ENCODE data around the gene ACKR3.

Gene ACKR3

DNA sequence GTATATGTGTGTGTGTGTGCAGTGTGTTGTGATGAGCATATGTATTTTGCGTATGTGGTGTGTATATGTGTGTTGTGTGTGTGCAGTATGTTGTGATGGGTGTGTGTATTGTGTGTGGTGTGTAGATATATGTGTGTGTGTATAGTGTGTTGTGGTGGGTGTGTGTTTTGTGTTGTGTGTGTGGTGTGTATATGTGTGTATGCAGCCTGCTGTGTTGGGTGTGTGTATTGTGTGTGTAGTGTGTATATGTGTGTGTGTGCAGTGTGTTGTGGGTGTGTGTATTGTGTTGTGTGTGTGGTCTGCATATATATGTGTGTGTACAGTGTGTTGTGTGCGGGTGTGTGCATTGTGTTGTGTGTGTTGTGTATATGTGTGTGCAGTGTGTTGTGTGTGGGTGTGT, 23.9 kb downstream of the ACKR3 start:
- no peak overlapping the region for H3K9ac ChIP-seq (ENCODE audit: low read depth, low read length)
- no peaks in the 10 kb centered on the region for H3K27me3 ChIP-seq (ENCODE audit: control insufficient read depth, insufficient read depth, low read length)
- H3K4me2 ChIP-seq (ENCODE audit: low read length) = no peak overlapping the region
- no peaks in the 10 kb centered on the region for H3K36me3 ChIP-seq (ENCODE audit: insufficient read depth, low read length)
- H3K9me3 ChIP-seq (replicated peaks; ENCODE audit: low read length) = no peaks in the 10 kb centered on the region
- H3K4me3 ChIP-seq (ENCODE audit: low read length) = no peak overlapping the region
- H3K4me1 ChIP-seq (ENCODE audit: control insufficient read depth, insufficient read depth, low read length) = no peaks in the 10 kb centered on the region

- no peak overlapping the region for H3K4me2 ChIP-seq (ENCODE audit: low read length)
- H3K4me1 ChIP-seq (ENCODE audit: control insufficient read depth, insufficient read depth, low read length) = no peaks in the 10 kb centered on the region
- H3K4me3 ChIP-seq (ENCODE audit: low read length) = no peak overlapping the region
- no peaks in the 10 kb centered on the region for H3K36me3 ChIP-seq (ENCODE audit: insufficient read depth, low read length)
- no peaks in the 10 kb centered on the region for H3K27me3 ChIP-seq (ENCODE audit: control insufficient read depth, insufficient read depth, low read length)
- no peaks in the 10 kb centered on the region for H3K9me3 ChIP-seq (replicated peaks; ENCODE audit: low read length)
- no peak overlapping the region for H3K9ac ChIP-seq (ENCODE audit: low read depth, low read length)
Observed at GRCh38 chr2:236593956-236594355, 24.3 kb downstream of the ACKR3 start.

DNA sequence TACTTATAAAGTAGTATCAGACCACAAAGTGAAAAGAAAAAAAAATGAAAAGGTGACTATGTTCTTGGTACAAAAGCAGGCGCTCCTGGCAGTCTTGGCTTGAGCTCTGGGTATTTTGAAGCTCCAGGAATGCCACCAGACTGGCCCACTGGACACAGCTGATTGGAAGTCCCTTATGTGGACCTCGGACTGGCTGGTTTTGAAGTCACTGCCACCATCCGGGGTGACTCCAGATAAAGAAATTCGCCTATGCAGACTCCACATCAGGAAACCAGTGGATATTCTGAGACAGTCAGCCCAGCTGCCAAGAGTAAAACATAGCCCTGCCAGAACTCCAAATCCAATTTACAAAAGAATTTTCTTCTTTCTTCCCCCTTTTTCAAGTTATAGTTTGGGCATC, 28.0 kb downstream of the ACKR3 start:
- no peak overlapping the region for H3K9ac ChIP-seq (ENCODE audit: low read depth, low read length)
- H3K4me1 ChIP-seq (ENCODE audit: control insufficient read depth, insufficient read depth, low read length) = no peaks in the 10 kb centered on the region
- H3K36me3 ChIP-seq (ENCODE audit: insufficient read depth, low read length) = no peaks in the 10 kb centered on the region
- peaks cover 4% of the 10 kb centered on the region for H3K27me3 ChIP-seq (ENCODE audit: control insufficient read depth, insufficient read depth, low read length)
- no peak overlapping the region for H3K4me2 ChIP-seq (ENCODE audit: low read length)
- H3K4me3 ChIP-seq (ENCODE audit: low read length) = no peak overlapping the region
- H3K9me3 ChIP-seq (replicated peaks; ENCODE audit: low read length) = no peaks in the 10 kb centered on the region

DNA sequence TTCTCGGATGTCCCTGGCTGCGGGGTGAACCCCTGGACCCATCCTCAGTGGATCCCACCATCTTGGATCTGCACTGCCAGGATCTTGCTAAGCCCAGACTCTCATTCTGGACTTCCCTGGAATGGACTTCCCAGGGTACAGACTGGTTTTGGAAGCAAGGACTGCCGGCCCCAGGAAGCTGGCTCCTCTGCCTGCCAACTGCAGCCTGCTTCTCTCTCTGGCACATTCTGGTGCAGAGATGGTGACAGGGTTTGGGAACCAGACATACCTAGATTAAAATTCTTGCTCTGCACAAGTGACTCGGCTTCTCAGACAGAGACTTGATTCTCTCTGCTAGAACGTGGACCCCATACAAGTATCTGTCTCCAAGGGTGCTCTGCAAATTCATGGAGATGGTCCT, 29.4 kb downstream of the ACKR3 start:
- Histone ChIP-seq H3K4me2 (ENCODE audit: low read length) (no peak overlapping the region), H3K36me3 (ENCODE audit: insufficient read depth, low read length) (no peaks in the 10 kb centered on the region), H3K4me3 (ENCODE audit: low read length) (no peak overlapping the region), H3K4me1 (ENCODE audit: control insufficient read depth, insufficient read depth, low read length) (no peaks in the 10 kb centered on the region), H3K9ac (ENCODE audit: low read depth, low read length) (no peak overlapping the region), H3K27me3 (ENCODE audit: control insufficient read depth, insufficient read depth, low read length) (peaks cover 4% of the 10 kb centered on the region), H3K9me3 (replicated peaks; ENCODE audit: low read length) (no peaks in the 10 kb centered on the region)

- Histone ChIP-seq H3K9me3 (replicated peaks; ENCODE audit: low read length) (no peaks in the 10 kb centered on the region), H3K27me3 (ENCODE audit: control insufficient read depth, insufficient read depth, low read length) (peaks cover 4% of the 10 kb centered on the region), H3K4me2 (ENCODE audit: low read length) (no peak overlapping the region), H3K4me1 (ENCODE audit: control insufficient read depth, insufficient read depth, low read length) (no peaks in the 10 kb centered on the region), H3K9ac (ENCODE audit: low read depth, low read length) (no peak overlapping the region), H3K36me3 (ENCODE audit: insufficient read depth, low read length) (no peaks in the 10 kb centered on the region), H3K4me3 (ENCODE audit: low read length) (no peak overlapping the region)
Observed at GRCh38 chr2:236600158-236600557, 30.5 kb downstream of the ACKR3 start.

- Histone ChIP-seq H3K4me2 (ENCODE audit: low read length) (no peak overlapping the region), H3K9me3 (replicated peaks; ENCODE audit: low read length) (no peaks in the 10 kb centered on the region), H3K4me3 (ENCODE audit: low read length) (no peak overlapping the region), H3K4me1 (ENCODE audit: control insufficient read depth, insufficient read depth, low read length) (no peaks in the 10 kb centered on the region), H3K9ac (ENCODE audit: low read depth, low read length) (no peak overlapping the region), H3K36me3 (ENCODE audit: insufficient read depth, low read length) (no peaks in the 10 kb centered on the region), H3K27me3 (ENCODE audit: control insufficient read depth, insufficient read depth, low read length) (peaks cover 4% of the 10 kb centered on the region)
Observed at GRCh38 chr2:236600892-236601291, 31.3 kb downstream of the ACKR3 start.

GRCh38 chr2:236601316-236602202, 31.9 kb downstream of the ACKR3 start:
- Histone ChIP-seq H3K9ac (ENCODE audit: low read depth, low read length) (no peak overlapping the region), H3K9me3 (replicated peaks; ENCODE audit: low read length) (no peaks in the 10 kb centered on the region), H3K4me1 (ENCODE audit: control insufficient read depth, insufficient read depth, low read length) (no peaks in the 10 kb centered on the region), H3K4me3 (ENCODE audit: low read length) (no peak overlapping the region), H3K36me3 (ENCODE audit: insufficient read depth, low read length) (no peaks in the 10 kb centered on the region), H3K27me3 (ENCODE audit: control insufficient read depth, insufficient read depth, low read length) (peaks cover 4% of the 10 kb centered on the region), H3K4me2 (ENCODE audit: low read length) (no peak overlapping the region)

- H3K9ac ChIP-seq (ENCODE audit: low read depth, low read length) = no peak overlapping the region
Observed at GRCh38 chr2:236602678-236603077, 33.1 kb downstream of the ACKR3 start.

GRCh38 chr2:236603361-236604015, 33.9 kb downstream of the ACKR3 start:
- Histone ChIP-seq H3K4me1 (ENCODE audit: control insufficient read depth, insufficient read depth, low read length) (no peaks in the 10 kb centered on the region), H3K27me3 (ENCODE audit: control insufficient read depth, insufficient read depth, low read length) (peaks cover 4% of the 10 kb centered on the region), H3K4me2 (ENCODE audit: low read length) (no peak overlapping the region), H3K9ac (ENCODE audit: low read depth, low read length) (no peak overlapping the region), H3K36me3 (ENCODE audit: insufficient read depth, low read length) (no peaks in the 10 kb centered on the region), H3K4me3 (ENCODE audit: low read length) (no peak overlapping the region), H3K9me3 (replicated peaks; ENCODE audit: low read length) (no peaks in the 10 kb centered on the region)

More at GRCh38 chr2:236602678-236603077, 33.1 kb downstream of the ACKR3 start:
- Histone ChIP-seq H3K36me3 (ENCODE audit: insufficient read depth, low read length) (no peaks in the 10 kb centered on the region), H3K27me3 (ENCODE audit: control insufficient read depth, insufficient read depth, low read length) (peaks cover 4% of the 10 kb centered on the region), H3K4me1 (ENCODE audit: control insufficient read depth, insufficient read depth, low read length) (no peaks in the 10 kb centered on the region), H3K4me3 (ENCODE audit: low read length) (no peak overlapping the region), H3K9me3 (replicated peaks; ENCODE audit: low read length) (no peaks in the 10 kb centered on the region), H3K4me2 (ENCODE audit: low read length) (no peak overlapping the region)

DNA sequence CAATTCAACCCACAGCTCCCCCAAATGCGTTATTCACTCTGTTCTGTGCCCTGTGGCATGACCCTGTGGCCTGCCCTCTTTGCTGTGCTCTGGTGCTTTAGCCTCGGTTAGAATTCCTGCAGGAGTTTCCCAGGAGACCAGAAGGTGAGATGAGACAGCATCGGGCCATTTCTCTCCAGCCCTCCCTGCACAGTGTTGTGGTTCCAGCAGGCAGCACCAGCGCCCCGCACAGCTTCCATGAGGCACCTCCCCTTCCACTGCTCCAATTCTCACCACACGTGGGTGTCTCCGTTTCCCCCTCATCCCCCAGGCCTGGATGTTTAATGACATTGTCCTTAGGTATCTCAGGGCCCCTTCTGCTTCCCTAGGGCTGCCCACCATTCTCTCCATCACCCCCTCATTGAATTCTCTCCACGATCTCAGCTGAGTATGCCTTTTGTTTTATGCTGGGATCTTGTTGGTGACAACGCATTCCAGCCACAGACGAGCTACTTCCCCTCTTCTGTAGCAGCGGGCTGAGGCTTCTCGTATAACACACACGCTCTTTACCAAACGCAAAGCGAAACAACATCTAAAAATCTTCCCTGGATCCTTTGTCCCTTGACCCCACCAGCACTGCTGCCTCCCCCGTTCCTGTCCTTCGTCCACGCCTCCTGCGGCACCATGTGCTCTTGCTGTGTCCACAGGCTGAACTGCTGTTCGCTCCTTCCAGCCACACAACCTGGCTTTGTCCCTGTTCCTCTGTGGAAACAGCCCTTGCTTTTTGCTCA, 35.1 kb downstream of the ACKR3 start:
- Histone ChIP-seq H3K4me1 (ENCODE audit: control insufficient read depth, insufficient read depth, low read length) (no peaks in the 10 kb centered on the region), H3K36me3 (ENCODE audit: insufficient read depth, low read length) (no peaks in the 10 kb centered on the region), H3K9ac (ENCODE audit: low read depth, low read length) (no peak overlapping the region), H3K27me3 (ENCODE audit: control insufficient read depth, insufficient read depth, low read length) (no peaks in the 10 kb centered on the region), H3K4me3 (ENCODE audit: low read length) (no peak overlapping the region), H3K4me2 (ENCODE audit: low read length) (no peak overlapping the region), H3K9me3 (replicated peaks; ENCODE audit: low read length) (no peaks in the 10 kb centered on the region)

DNA sequence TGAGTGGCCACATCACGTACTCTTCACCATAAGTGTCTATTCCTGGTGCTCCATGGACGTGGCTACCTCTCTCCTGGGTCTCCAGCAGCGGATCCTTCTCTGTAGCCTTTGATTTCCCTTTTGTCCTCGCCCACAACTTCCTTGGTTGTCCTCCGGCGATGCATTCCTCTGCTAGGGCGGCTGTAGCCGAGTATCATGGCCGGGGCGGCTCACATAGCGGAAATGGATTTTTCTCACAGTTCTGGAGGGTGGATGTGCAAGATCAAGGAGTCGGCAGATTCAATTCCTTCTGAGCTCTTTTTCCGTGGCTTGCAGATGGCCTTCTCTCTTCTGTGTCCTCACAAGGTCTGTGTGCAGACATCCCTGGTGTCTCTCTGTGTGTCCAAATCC, 35.7 kb downstream of the ACKR3 start:
- no peaks in the 10 kb centered on the region for H3K36me3 ChIP-seq (ENCODE audit: insufficient read depth, low read length)
- no peaks in the 10 kb centered on the region for H3K4me1 ChIP-seq (ENCODE audit: control insufficient read depth, insufficient read depth, low read length)
- no peaks in the 10 kb centered on the region for H3K27me3 ChIP-seq (ENCODE audit: control insufficient read depth, insufficient read depth, low read length)
- H3K9me3 ChIP-seq (replicated peaks; ENCODE audit: low read length) = no peaks in the 10 kb centered on the region
- no peak overlapping the region for H3K4me2 ChIP-seq (ENCODE audit: low read length)
- H3K4me3 ChIP-seq (ENCODE audit: low read length) = no peak overlapping the region
- H3K9ac ChIP-seq (ENCODE audit: low read depth, low read length) = no peak overlapping the region
